ENCODE data around the gene AKAP13. TPM values are rescaled to one million over a fixed set of nuclear protein-coding genes. Genes with fewer than 3 reads are reported as not detected.

Gene AKAP13
- total and polyA plus RNA-seq, 2 of the 13 experiments (the other 11 are each of a cell fraction or from before 2014, with no cell fraction given), result 6.7 to 27.1 TPM

DNA sequence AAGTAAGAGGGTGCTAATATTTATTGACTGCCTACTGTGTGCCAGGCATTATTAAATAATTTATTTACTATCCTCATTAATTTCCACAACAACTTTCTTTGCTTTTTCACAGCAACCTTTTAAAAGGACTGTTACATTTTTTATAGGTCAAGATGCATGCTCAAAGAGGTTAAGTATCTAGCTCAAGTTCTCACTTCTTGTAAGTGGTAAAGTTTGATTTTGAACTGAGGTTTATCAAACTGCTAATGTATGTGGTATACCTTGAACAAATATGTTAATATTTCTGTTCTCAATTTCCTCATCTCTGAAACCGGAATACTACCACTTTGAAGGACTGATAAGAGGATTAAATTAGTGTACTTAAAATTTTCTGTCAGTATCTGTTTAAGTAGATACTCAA lies 183.3 kb downstream of the AKAP13 start:
- POLR2A ChIA-PET, result no interaction called here
- TF ChIP-seq HNRNPLL (IDR thresholded peaks at IDR 0.05; ENCODE audit: low read depth, low read length, poor library complexity, severe bottlenecking) (no peak), ZNF317 (CRISPR knock-in tag; IDR thresholded peaks at IDR 0.05) (no peak), SYNCRIP (IDR thresholded peaks at IDR 0.05; ENCODE audit: insufficient read depth, low read depth, low read length) (no peak), ZBTB25 (CRISPR knock-in tag; IDR thresholded peaks at IDR 0.05) (no peak), CCAR2 (optimal IDR thresholded peaks at IDR 0.05; ENCODE audit: low read depth, low read length) (no peak), ERF (CRISPR knock-in tag; IDR thresholded peaks at IDR 0.05) (no peak), ZKSCAN1 (IDR thresholded peaks at IDR 0.05; ENCODE audit: low read length) (no peak)
- TF ChIP-seq, protein P1, sequence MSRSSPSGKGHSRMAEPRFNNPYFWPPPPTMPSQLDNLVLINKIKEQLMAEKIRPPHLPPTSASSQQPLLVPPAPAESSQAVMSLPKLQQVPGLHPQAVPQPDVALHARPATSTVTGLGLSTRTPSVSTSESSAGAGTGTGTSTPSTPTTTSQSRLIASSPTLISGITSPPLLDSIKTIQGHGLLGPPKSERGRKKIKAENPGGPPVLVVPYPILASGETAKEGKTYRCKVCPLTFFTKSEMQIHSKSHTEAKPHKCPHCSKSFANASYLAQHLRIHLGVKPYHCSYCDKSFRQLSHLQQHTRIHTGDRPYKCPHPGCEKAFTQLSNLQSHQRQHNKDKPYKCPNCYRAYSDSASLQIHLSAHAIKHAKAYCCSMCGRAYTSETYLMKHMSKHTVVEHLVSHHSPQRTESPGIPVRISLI (CRISPR knock-in tag; IDR thresholded peaks at IDR 0.05; ENCODE audit: borderline replicate concordance), result no peak
- H3K9me3 ChIP-seq (ENCODE audit: low read length), result no peaks in the 10 kb centered on the region
- no peak for DNase-seq (ENCODE audit: low spot score)
- ATAC-seq, result no peak
- no peak overlapping the region for H3K27ac ChIP-seq (ENCODE audit: extremely low read length, insufficient read depth, low read length)
- in situ Hi-C loops (cut with HindIII; ENCODE audit: extremely low pct_ligation_motif_present, low pct_unique_long_range_greater_than_20kb) (no loop called here), intact Hi-C loops (cut with micrococcal nuclease; ENCODE audit: unreplicated experiment) (no loop called here)
- peaks cover 12% of the 10 kb centered on the region for H3K4me1 ChIP-seq (ENCODE audit: insufficient read depth, low read length)
- BruUV-seq (replicated peaks), result no TSS peak
- H3K79me2 ChIP-seq (ENCODE audit: insufficient read depth, low read length), result no peaks in the 10 kb centered on the region
- H3K4me2 ChIP-seq (ENCODE audit: low read depth, low read length), result no peak overlapping the region
- H3K36me3 ChIP-seq (replicated peaks in 1 of 2; ENCODE audit: control insufficient read depth in 1 of 2, insufficient read depth in 2 of 2, low read length in 2 of 2), result no peaks in the 10 kb centered on the region
- H4K20me1 ChIP-seq (ENCODE audit: insufficient read depth, low read length), result no peaks in the 10 kb centered on the region
- H3K4me3 ChIP-seq (replicated peaks in 1 of 3; ENCODE audit: insufficient read depth in 1 of 3, low read depth in 2 of 3, low read length in 3 of 3), result no peak overlapping the region
- CTCF ChIA-PET (ENCODE audit: low intra/inter-chr PET ratio, low total read pairs), result no interaction called here
- no peak overlapping the region for H3K9ac ChIP-seq (ENCODE audit: insufficient read depth, low read depth, low read length)
- WGBS (ENCODE audit: low lambda C conversion rate), result 88% methylated on average over 1 of the region's 1 CpG
- no peak overlapping the region for H2AFZ ChIP-seq (ENCODE audit: low read length)
- H3K27me3 ChIP-seq (ENCODE audit: control insufficient read depth in 1 of 2, insufficient read depth in 2 of 2, low read length in 2 of 2), result no peaks in the 10 kb centered on the region; a peak in 1 of 5 replicates
- no peak for FAIRE-seq
